Activated T-cell treated with anti-CD3 and anti-CD28 coated beads, Interleukin-2, amount 50 U/mL, for 24 hours (primary cell): ENCODE data around the gene DDOST.

Experiments
- DNase-seq: peaks from one replicate; pipeline ENCODE4 v3.0.0-alpha.2; 2020
- H3K27ac Mint-ChIP-seq: 2 replicates; pipeline ENCODE4 v1.8.0; 2020; ENCODE audit warnings: mild to moderate bottlenecking, mixed read lengths
- H3K27me3 Mint-ChIP-seq: 2 replicates; pipeline ENCODE4 v1.8.0; 2020; ENCODE audit warnings: mixed read lengths
- H3K36me3 Mint-ChIP-seq: 2 replicates; pipeline ENCODE4 v1.8.0; 2020; ENCODE audit warnings: low read depth, mixed read lengths
- H3K4me1 Mint-ChIP-seq: 2 replicates; pipeline ENCODE4 v1.8.0; 2020; ENCODE audit warnings: low read depth, mixed read lengths
- H3K4me3 Mint-ChIP-seq: 2 replicates; pipeline ENCODE4 v1.8.0; 2020; ENCODE audit warnings: mild to moderate bottlenecking, moderate library complexity, mixed read lengths
- H3K9me3 Mint-ChIP-seq: 2 replicates; pipeline ENCODE4 v1.8.0; 2020; ENCODE audit warnings: mixed read lengths

The DDOST gene

GRCh38 chr1:20633190-20634064, 27.7 kb downstream of the DDOST start, which contains the start of gene PINK1:
TSS of gene PINK1 (plus strand) at chr1:20633458. CDS start at chr1:20633549, 91 bp downstream.
- no peaks in the 10 kb centered on the region for H3K27me3 Mint-ChIP-seq
- peaks cover 5% of the 10 kb centered on the region for H3K9me3 Mint-ChIP-seq
- peaks cover 5% of the 10 kb centered on the region for H3K36me3 Mint-ChIP-seq
- peaks cover 13% of the 10 kb centered on the region for H3K4me1 Mint-ChIP-seq
- H3K27ac Mint-ChIP-seq, result peak within 1 kb of the TSS; percentile 74
- peak within 1 kb of the TSS; percentile 81 for H3K4me3 Mint-ChIP-seq
- DNase-seq, result peak; percentile 98

- no peaks in the 10 kb centered on the region for H3K36me3 Mint-ChIP-seq
- H3K9me3 Mint-ChIP-seq, result peaks cover 5% of the 10 kb centered on the region
- no peak overlapping the region for H3K27ac Mint-ChIP-seq
- no peak for DNase-seq
- peak overlapping the region; percentile 70 for H3K4me3 Mint-ChIP-seq
- H3K27me3 Mint-ChIP-seq, result peaks cover 5% of the 10 kb centered on the region
- peaks cover 13% of the 10 kb centered on the region for H3K4me1 Mint-ChIP-seq
Observed at GRCh38 chr1:20632386-20632785, 28.8 kb downstream of the DDOST start.

- H3K27me3 Mint-ChIP-seq, result peaks cover 14% of the 10 kb centered on the region
- H3K4me1 Mint-ChIP-seq, result peaks cover 13% of the 10 kb centered on the region
- no peak overlapping the region for H3K4me3 Mint-ChIP-seq
- no peak overlapping the region for H3K27ac Mint-ChIP-seq
- no peaks in the 10 kb centered on the region for H3K36me3 Mint-ChIP-seq
- no peak for DNase-seq
- H3K9me3 Mint-ChIP-seq, result peaks cover 5% of the 10 kb centered on the region
Observed at GRCh38 chr1:20630729-20631128, 30.4 kb downstream of the DDOST start.

- H3K27me3 Mint-ChIP-seq, result peaks cover 17% of the 10 kb centered on the region
- no peak overlapping the region for H3K27ac Mint-ChIP-seq
- DNase-seq, result no peak
- H3K9me3 Mint-ChIP-seq, result peaks cover 5% of the 10 kb centered on the region
- H3K36me3 Mint-ChIP-seq, result no peaks in the 10 kb centered on the region
- H3K4me1 Mint-ChIP-seq, result no peaks in the 10 kb centered on the region
- no peak overlapping the region for H3K4me3 Mint-ChIP-seq
Observed at GRCh38 chr1:20626524-20626923, 34.6 kb downstream of the DDOST start.

- H3K27ac Mint-ChIP-seq, result no peak overlapping the region
- H3K4me3 Mint-ChIP-seq, result no peak overlapping the region
- peaks cover 5% of the 10 kb centered on the region for H3K9me3 Mint-ChIP-seq
- no peak for DNase-seq
- H3K36me3 Mint-ChIP-seq, result no peaks in the 10 kb centered on the region
- peaks cover 17% of the 10 kb centered on the region for H3K27me3 Mint-ChIP-seq
- H3K4me1 Mint-ChIP-seq, result no peaks in the 10 kb centered on the region
Observed at GRCh38 chr1:20626098-20626427, 35.1 kb downstream of the DDOST start.

- no peak overlapping the region for H3K4me3 Mint-ChIP-seq
- peaks cover 17% of the 10 kb centered on the region for H3K27me3 Mint-ChIP-seq
- no peaks in the 10 kb centered on the region for H3K36me3 Mint-ChIP-seq
- H3K4me1 Mint-ChIP-seq, result no peaks in the 10 kb centered on the region
- H3K27ac Mint-ChIP-seq, result no peak overlapping the region
- no peak for DNase-seq
- H3K9me3 Mint-ChIP-seq, result peaks cover 5% of the 10 kb centered on the region
Observed at GRCh38 chr1:20625176-20626097, 35.7 kb downstream of the DDOST start.

- Mint-ChIP-seq H3K4me1 (no peaks in the 10 kb centered on the region), H3K27me3 (peaks cover 17% of the 10 kb centered on the region), H3K4me3 (no peak overlapping the region), H3K9me3 (peaks cover 5% of the 10 kb centered on the region), H3K36me3 (no peaks in the 10 kb centered on the region), H3K27ac (no peak overlapping the region)
- DNase-seq, result no peak
Observed at GRCh38 chr1:20624709-20625108, 36.5 kb downstream of the DDOST start.

- Mint-ChIP-seq H3K27ac (no peak overlapping the region), H3K27me3 (peaks cover 11% of the 10 kb centered on the region), H3K9me3 (no peaks in the 10 kb centered on the region), H3K4me3 (no peak overlapping the region), H3K4me1 (no peaks in the 10 kb centered on the region), H3K36me3 (no peaks in the 10 kb centered on the region)
- DNase-seq, result no peak
Observed at GRCh38 chr1:20621012-20621411, 40.2 kb downstream of the DDOST start.

GRCh38 chr1:20619999-20620398, 41.2 kb downstream of the DDOST start:
- no peaks in the 10 kb centered on the region for H3K9me3 Mint-ChIP-seq
- no peaks in the 10 kb centered on the region for H3K36me3 Mint-ChIP-seq
- no peak overlapping the region for H3K27ac Mint-ChIP-seq
- no peak for DNase-seq
- H3K4me3 Mint-ChIP-seq, result no peak overlapping the region
- peaks cover 13% of the 10 kb centered on the region for H3K27me3 Mint-ChIP-seq
- no peaks in the 10 kb centered on the region for H3K4me1 Mint-ChIP-seq

- Mint-ChIP-seq H3K9me3 (no peaks in the 10 kb centered on the region), H3K4me3 (no peak overlapping the region), H3K27ac (no peak overlapping the region), H3K36me3 (no peaks in the 10 kb centered on the region), H3K27me3 (peaks cover 13% of the 10 kb centered on the region), H3K4me1 (no peaks in the 10 kb centered on the region)
- no peak for DNase-seq
Observed at GRCh38 chr1:20618550-20618949, 42.6 kb downstream of the DDOST start.

GRCh38 chr1:20616847-20617487, 44.2 kb downstream of the DDOST start:
- no peak overlapping the region for H3K27ac Mint-ChIP-seq
- H3K9me3 Mint-ChIP-seq, result no peaks in the 10 kb centered on the region
- DNase-seq, result no peak
- no peak overlapping the region for H3K4me3 Mint-ChIP-seq
- H3K4me1 Mint-ChIP-seq, result no peaks in the 10 kb centered on the region
- no peaks in the 10 kb centered on the region for H3K36me3 Mint-ChIP-seq
- peaks cover 10% of the 10 kb centered on the region for H3K27me3 Mint-ChIP-seq

- Mint-ChIP-seq H3K36me3 (no peaks in the 10 kb centered on the region), H3K27ac (no peak overlapping the region), H3K27me3 (peaks cover 10% of the 10 kb centered on the region), H3K9me3 (no peaks in the 10 kb centered on the region), H3K4me3 (no peak overlapping the region), H3K4me1 (no peaks in the 10 kb centered on the region)
- DNase-seq, result no peak
Observed at GRCh38 chr1:20615946-20616846, 45.0 kb downstream of the DDOST start.

- Mint-ChIP-seq H3K27me3 (peaks cover 10% of the 10 kb centered on the region), H3K27ac (no peak overlapping the region), H3K9me3 (no peaks in the 10 kb centered on the region), H3K36me3 (no peaks in the 10 kb centered on the region), H3K4me3 (no peak overlapping the region), H3K4me1 (no peaks in the 10 kb centered on the region)
- no peak for DNase-seq
Observed at GRCh38 chr1:20614131-20614579, 47.0 kb downstream of the DDOST start.
